ENCODE results near the gene CASP3. TPM values are rescaled to one million over a fixed set of nuclear protein-coding genes. Genes with fewer than 3 reads are reported as not detected.

CASP3 gene
- 38.9 and 40.8 TPM in 2 replicates for total RNA-seq (ENCODE audit: low replicate concordance)
- long read RNA-seq, transcript CASP3-201 (8 exons, 2,673 nt) = minor isoform, 58 of 365 reads
- long read RNA-seq, transcript CASP3-206 (7 exons, 2,540 nt) = major isoform, 268 of 365 reads
- long read RNA-seq, transcript CASP3-203 (6 exons, 677 nt) = minor isoform, 11 of 365 reads
- long read RNA-seq, partial matches to known transcripts = 10 of 365 reads
- long read RNA-seq, other reads (novel, unspliced or antisense) = 15 of 365 reads

DNA sequence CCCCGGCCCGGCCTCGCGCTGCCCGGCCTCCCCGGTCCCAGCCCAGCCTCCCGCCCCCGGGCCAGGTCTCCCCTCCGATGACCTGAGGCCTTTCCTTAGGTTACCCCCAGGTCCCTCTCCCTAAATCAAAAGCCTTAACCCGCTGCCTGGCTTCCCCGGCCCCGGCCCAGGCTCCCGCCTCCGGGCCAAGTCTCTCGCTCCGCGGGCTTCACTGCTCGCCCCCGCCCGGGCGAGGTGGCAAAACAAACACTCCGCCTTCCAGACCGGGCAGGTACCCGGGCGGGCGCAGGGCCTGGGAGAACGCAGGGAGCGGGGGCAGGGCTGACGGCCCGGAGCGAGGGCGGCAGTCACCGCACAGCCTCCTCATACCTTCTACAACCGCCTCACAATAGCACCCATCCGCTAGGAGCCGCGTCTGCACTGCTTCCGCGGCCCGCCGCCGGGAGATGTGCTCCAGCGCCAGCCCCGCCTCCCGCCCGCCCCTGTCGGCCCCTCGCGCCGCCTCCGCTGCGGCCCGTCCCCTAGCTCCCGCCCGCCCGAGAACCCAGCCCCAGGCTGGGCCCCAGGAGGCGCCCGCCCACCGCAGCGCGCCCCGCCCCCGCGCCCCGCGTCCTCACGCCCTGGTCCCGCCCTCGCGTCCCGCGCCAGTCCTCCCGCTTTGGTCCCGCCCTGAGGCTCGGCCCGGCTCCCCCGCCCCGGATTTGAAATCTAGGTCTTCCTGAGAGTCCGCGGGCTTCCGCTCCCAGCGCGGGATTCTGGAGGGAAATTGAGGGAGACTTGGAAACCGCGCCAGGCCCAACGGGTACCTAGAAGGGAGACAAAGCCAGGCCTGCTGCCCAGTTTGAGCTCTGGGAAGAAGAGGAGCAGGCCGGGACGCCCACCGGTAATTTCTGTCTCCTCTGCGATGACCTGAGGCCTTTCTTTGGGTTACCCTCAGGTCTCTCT is at the start of gene CASP3, which contains the start of gene PRIMPOL:
CASP3 (minus strand) TSS at position 422 of the 945 bp plus-strand sequence. CDS start 10,994 bp downstream, outside the sequence.
PRIMPOL (plus strand) TSS at position 713 of the 945 bp plus-strand sequence. CDS start 7,403 bp downstream, outside the sequence.
- no peaks in the 10 kb centered on the region for H3K27me3 Mint-ChIP-seq
- TF ChIP-seq, protein P1, sequence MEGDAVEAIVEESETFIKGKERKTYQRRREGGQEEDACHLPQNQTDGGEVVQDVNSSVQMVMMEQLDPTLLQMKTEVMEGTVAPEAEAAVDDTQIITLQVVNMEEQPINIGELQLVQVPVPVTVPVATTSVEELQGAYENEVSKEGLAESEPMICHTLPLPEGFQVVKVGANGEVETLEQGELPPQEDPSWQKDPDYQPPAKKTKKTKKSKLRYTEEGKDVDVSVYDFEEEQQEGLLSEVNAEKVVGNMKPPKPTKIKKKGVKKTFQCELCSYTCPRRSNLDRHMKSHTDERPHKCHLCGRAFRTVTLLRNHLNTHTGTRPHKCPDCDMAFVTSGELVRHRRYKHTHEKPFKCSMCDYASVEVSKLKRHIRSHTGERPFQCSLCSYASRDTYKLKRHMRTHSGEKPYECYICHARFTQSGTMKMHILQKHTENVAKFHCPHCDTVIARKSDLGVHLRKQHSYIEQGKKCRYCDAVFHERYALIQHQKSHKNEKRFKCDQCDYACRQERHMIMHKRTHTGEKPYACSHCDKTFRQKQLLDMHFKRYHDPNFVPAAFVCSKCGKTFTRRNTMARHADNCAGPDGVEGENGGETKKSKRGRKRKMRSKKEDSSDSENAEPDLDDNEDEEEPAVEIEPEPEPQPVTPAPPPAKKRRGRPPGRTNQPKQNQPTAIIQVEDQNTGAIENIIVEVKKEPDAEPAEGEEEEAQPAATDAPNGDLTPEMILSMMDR (conservative IDR thresholded peaks at IDR 0.05) = peak; percentile 44
- no peaks in the 10 kb centered on the region for H3K9me3 Mint-ChIP-seq
- peaks cover 9% of the 10 kb centered on the region for H3K36me3 Mint-ChIP-seq
- H3K4me3 Mint-ChIP-seq = peak within 1 kb of the TSS; percentile 94
- H3K27ac Mint-ChIP-seq = peak within 1 kb of the TSS; percentile 92
- DNase-seq (ENCODE audit: extremely low spot score, unreplicated experiment) = peak; percentile 98
- peaks cover 46% of the 10 kb centered on the region for H3K4me1 Mint-ChIP-seq (ENCODE audit: unreplicated experiment)

DNA sequence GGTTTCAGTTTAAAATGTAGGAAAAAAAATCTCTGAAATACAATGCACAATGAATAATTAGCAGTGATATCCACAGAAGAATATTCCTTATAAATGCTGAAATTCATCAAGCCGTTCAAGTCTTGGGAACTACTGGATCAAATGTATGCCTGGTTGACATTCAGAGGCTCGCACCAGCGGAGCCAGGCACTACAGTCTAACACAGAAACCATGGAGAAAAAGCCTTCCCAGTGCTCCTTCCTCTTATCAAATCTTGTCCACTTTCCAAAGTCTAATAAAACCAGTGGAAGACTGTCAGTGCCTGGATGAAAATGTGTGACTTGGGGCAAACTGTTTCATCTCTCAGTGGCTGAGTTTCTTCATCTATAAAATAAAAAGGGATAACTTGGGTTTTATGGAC is 48.7 kb upstream of the CASP3 start:
- TF ChIP-seq, protein P1 (conservative IDR thresholded peaks at IDR 0.05) = no peak
- Mint-ChIP-seq H3K9me3 (no peaks in the 10 kb centered on the region), H3K36me3 (peaks cover 42% of the 10 kb centered on the region), H3K27ac (no peak overlapping the region), H3K4me1 (ENCODE audit: unreplicated experiment) (no peaks in the 10 kb centered on the region), H3K27me3 (peaks cover 3% of the 10 kb centered on the region), H3K4me3 (no peak overlapping the region)
- no peak for DNase-seq (ENCODE audit: extremely low spot score, unreplicated experiment)

DNA sequence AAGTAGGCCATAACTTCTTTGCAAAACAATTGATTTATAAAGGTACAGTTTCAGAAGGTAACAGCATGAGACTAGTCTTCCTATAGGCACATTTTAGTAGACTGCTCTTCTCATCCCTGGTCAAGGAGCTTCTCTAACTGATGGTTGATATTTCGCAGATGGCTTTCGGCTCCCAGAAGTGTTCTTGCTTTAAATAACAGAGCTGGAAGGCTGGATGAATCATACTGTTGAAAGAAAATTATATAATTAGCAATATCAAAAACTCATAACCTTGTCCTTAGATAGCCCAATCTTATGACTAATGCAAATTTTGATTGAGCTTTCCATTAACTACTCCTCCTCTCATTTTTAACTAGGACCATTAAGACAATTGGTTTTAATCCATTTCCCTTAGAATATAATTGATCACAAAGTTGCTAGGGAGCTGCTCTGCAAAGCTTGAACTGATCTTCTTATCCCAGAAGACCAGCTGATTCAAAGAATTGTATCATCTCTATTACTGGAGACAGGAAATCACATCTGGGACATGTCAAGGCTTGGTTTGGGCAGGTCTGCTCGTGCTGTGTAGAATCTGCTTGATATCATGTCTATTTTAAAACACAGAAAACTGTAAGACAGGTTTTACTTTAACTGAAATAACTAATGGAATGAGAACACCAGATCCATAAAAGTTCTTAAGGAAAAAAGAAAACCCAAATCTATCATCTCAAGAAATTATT is 46.1 kb upstream of the CASP3 start:
- no peaks in the 10 kb centered on the region for H3K4me1 Mint-ChIP-seq (ENCODE audit: unreplicated experiment)
- TF ChIP-seq, protein P1 (conservative IDR thresholded peaks at IDR 0.05) = no peak
- no peak overlapping the region for H3K4me3 Mint-ChIP-seq
- H3K27me3 Mint-ChIP-seq = no peaks in the 10 kb centered on the region
- no peaks in the 10 kb centered on the region for H3K9me3 Mint-ChIP-seq
- H3K27ac Mint-ChIP-seq = no peak overlapping the region
- no peak for DNase-seq (ENCODE audit: extremely low spot score, unreplicated experiment)
- H3K36me3 Mint-ChIP-seq = peaks cover 43% of the 10 kb centered on the region

DNA sequence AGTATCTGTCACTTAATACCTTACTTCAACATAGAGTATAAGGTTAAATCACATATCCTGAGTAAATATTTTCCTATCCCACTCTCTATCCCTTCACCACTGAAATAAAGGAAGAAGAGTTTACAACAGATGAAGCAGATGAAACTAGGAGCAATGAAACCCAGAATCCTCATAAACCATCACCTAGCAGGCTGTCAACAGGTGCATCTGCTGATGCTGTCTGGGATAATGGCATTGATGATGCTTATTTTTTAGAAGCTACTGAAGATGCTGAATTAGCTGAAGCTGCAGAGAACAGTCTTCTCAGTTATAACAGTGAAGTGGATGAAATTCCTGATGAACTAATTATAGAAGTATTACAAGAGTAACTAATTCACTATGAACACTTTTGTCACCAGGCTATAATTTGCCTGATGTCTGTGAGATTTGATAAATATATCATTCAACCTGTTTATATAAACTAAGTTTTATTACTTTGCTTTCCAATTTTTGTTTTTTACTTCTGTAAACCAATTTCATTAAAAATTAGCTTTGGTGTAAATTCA is 45.2 kb upstream of the CASP3 start:
- H3K4me3 Mint-ChIP-seq = no peak overlapping the region
- DNase-seq (ENCODE audit: extremely low spot score, unreplicated experiment) = no peak
- H3K9me3 Mint-ChIP-seq = no peaks in the 10 kb centered on the region
- peaks cover 43% of the 10 kb centered on the region for H3K36me3 Mint-ChIP-seq
- H3K4me1 Mint-ChIP-seq (ENCODE audit: unreplicated experiment) = no peaks in the 10 kb centered on the region
- TF ChIP-seq, protein P1 (conservative IDR thresholded peaks at IDR 0.05) = no peak
- H3K27ac Mint-ChIP-seq = no peak overlapping the region
- H3K27me3 Mint-ChIP-seq = no peaks in the 10 kb centered on the region

DNA sequence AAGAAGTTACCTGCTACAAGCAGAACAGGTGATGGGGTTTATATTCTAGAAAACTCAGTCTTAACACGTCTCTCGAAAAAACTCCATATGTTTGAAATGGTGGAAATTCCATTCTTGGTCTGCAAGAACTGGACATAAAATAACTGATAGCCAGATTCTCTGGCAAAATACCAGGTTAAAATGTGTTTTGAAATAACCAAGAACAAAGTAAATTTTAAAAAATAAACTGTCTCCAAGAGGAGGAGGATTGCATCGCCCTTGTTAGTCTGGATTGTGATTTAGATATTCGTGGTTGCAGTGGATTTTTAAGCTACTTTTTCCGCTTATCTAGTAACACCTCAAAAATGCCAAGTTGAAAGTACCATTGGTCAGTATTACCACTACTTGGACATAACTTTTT is 43.8 kb upstream of the CASP3 start:
- H3K9me3 Mint-ChIP-seq = no peaks in the 10 kb centered on the region
- TF ChIP-seq, protein P1 (conservative IDR thresholded peaks at IDR 0.05) = no peak
- DNase-seq (ENCODE audit: extremely low spot score, unreplicated experiment) = no peak
- H3K27me3 Mint-ChIP-seq = no peaks in the 10 kb centered on the region
- peaks cover 47% of the 10 kb centered on the region for H3K36me3 Mint-ChIP-seq
- H3K4me3 Mint-ChIP-seq = no peak overlapping the region
- peaks cover 6% of the 10 kb centered on the region for H3K4me1 Mint-ChIP-seq (ENCODE audit: unreplicated experiment)
- H3K27ac Mint-ChIP-seq = no peak overlapping the region

All from type B pancreatic cell (in vitro differentiated cells).